Breast epithelium (tissue), 3 donors: ENCODE data around the gene CCDC92.

Source experiments
- POLR2A ChIP-seq: fragments of 450-650 bp; IDR thresholded peaks from one replicate; pipeline ENCODE4 v1.6.1; 2016; ENCODE audit warnings: antibody characterized with exemption, mild to moderate bottlenecking, moderate library complexity
- TF ChIP-seq, protein P1 (sequence below), 3 donors: fragments of 450-650 bp; IDR thresholded peaks; one replicate each; pipeline ENCODE4 v1.5.1; 2016 to 2017; ENCODE audit warnings: antibody characterized with exemption in 3 of 3, mild to moderate bottlenecking in 3 of 3, moderate library complexity in 3 of 3

DNA sequence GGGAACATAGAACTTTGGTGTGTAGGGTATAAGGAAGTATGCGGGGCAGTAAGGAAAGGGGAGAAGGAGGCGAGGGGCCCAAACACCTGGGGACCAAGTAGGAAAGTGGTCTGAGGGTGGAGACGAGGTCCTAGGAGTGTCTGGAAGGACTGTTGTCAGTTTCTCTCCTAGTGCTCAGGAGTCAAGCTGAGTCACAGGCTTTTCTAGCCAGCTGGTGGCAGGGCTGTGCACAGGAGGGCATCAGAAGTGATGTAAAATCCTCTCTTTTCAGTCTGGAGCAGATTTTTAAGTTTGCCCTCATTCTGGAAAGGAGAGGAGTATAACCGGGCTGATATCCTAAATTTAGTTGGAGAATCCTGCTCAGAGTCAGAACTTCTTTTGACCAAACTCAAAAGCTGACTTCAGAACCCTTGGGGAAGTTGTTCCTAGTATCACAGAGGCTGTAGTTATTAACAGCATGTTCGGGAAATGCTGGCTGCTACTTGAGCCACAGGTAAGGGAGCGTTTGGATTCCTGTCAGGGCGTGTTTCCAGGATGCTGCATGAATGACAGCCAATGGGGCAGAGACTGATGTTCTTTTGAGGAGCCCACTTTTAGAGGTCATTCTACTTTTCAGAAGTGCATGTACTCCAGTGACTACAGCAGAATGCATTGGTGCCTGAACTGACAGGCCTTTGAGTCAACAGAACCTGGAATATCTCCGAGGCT, 19.6 kb upstream of the CCDC92 start:
- no peak for TF ChIP-seq POLR2A
- TF ChIP-seq, protein P1, sequence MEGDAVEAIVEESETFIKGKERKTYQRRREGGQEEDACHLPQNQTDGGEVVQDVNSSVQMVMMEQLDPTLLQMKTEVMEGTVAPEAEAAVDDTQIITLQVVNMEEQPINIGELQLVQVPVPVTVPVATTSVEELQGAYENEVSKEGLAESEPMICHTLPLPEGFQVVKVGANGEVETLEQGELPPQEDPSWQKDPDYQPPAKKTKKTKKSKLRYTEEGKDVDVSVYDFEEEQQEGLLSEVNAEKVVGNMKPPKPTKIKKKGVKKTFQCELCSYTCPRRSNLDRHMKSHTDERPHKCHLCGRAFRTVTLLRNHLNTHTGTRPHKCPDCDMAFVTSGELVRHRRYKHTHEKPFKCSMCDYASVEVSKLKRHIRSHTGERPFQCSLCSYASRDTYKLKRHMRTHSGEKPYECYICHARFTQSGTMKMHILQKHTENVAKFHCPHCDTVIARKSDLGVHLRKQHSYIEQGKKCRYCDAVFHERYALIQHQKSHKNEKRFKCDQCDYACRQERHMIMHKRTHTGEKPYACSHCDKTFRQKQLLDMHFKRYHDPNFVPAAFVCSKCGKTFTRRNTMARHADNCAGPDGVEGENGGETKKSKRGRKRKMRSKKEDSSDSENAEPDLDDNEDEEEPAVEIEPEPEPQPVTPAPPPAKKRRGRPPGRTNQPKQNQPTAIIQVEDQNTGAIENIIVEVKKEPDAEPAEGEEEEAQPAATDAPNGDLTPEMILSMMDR (IDR thresholded peaks at IDR 0.05): no peak
